ENCODE measurements around the gene CKAP5. TPM values are rescaled to one million over a fixed set of nuclear protein-coding genes. Genes with fewer than 3 reads are reported as not detected.
A peak's percentile ranks its signal among the peaks of the same experiment; 100 is the strongest.
"Not testable (repeated sequence)": the region's sequence is repeated elsewhere in the genome, so short reads cannot be mapped to it uniquely, and the experiment has no call there.

Gene CKAP5
- polyA plus RNA-seq, 1 donor, result 52.5 TPM

DNA sequence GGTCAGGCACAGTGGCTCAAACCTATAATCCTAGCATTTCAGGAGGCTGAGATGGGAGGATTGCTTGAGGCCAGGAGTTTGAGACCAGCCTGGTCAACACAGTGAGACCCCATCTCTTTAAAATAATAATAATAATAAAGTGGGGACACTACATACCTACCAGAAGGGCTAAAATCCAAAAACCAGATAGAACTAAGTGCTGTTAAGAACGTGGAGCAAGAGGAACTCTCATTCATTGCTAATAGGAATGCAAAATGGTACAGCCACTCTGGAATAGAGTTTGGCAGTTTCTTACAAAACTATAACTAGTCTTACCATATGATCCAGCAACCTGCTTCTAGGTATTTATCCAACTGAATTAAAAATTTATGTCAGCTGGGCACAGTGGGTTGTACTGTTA, 9.6 kb downstream of the CKAP5 start:
- WGBS (ENCODE audit: insufficient coverage, low lambda C conversion rate), result no CpG with 5 or more reads among the region's 1 CpG
- Histone ChIP-seq H3K36me3 (ENCODE audit: control insufficient read depth, insufficient read depth, low read length) (no peaks in the 10 kb centered on the region), H3K27ac (ENCODE audit: low read length) (no peak overlapping the region), H3K4me1 (ENCODE audit: control insufficient read depth, insufficient read depth, low read length) (peaks cover 8% of the 10 kb centered on the region), H3K27me3 (ENCODE audit: control insufficient read depth, insufficient read depth, low read length) (no peaks in the 10 kb centered on the region), H3K4me3 (ENCODE audit: low read length) (no peak overlapping the region), H3K9me3 (ENCODE audit: control insufficient read depth, low read depth, low read length) (no peaks in the 10 kb centered on the region)
- DNase-seq, result no peak

- no peaks in the 10 kb centered on the region for H3K36me3 ChIP-seq (ENCODE audit: control insufficient read depth, insufficient read depth, low read length)
- 69% methylated on average over 2 of the region's 3 CpGs for WGBS (ENCODE audit: insufficient coverage, low lambda C conversion rate)
- H3K4me1 ChIP-seq (ENCODE audit: control insufficient read depth, insufficient read depth, low read length), result peaks cover 8% of the 10 kb centered on the region
- peak overlapping the region; percentile 9 for H3K27ac ChIP-seq (ENCODE audit: low read length)
- no peak for DNase-seq
- H3K27me3 ChIP-seq (ENCODE audit: control insufficient read depth, insufficient read depth, low read length), result no peaks in the 10 kb centered on the region
- H3K9me3 ChIP-seq (ENCODE audit: control insufficient read depth, low read depth, low read length), result no peaks in the 10 kb centered on the region
- H3K4me3 ChIP-seq (ENCODE audit: low read length), result no peak overlapping the region
Measured at GRCh38 chr11:46835897-46836296, 10.2 kb downstream of the CKAP5 start.

DNA sequence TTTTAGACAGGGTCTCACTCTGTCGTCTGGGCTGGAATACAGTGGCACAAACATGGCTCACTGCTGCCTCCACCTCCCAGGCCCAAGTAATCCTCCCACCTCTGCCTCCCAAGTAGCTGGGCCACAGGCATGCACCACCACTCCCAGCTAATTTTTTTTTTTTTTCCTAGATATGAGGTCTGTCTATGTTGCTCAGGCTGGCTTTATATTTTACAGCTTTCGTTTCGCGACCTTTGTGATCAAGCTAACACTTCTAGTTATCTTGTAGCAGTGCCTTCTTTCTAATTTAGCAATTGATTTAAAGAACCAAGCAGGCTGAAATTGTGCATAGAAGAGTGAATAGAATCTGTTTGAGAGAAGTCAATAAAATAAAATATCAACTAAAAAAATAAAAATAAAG, 11.3 kb downstream of the CKAP5 start:
- WGBS (ENCODE audit: insufficient coverage, low lambda C conversion rate), result 19% methylated on average over 3 of the region's 4 CpGs
- no peaks in the 10 kb centered on the region for H3K36me3 ChIP-seq (ENCODE audit: control insufficient read depth, insufficient read depth, low read length)
- no peak overlapping the region for H3K4me3 ChIP-seq (ENCODE audit: low read length)
- H3K9me3 ChIP-seq (ENCODE audit: control insufficient read depth, low read depth, low read length), result no peaks in the 10 kb centered on the region
- H3K27ac ChIP-seq (ENCODE audit: low read length), result peak overlapping the region; percentile 33
- peak; percentile 40 to 68 for DNase-seq
- H3K4me1 ChIP-seq (ENCODE audit: control insufficient read depth, insufficient read depth, low read length), result peaks cover 8% of the 10 kb centered on the region
- H3K27me3 ChIP-seq (ENCODE audit: control insufficient read depth, insufficient read depth, low read length), result no peaks in the 10 kb centered on the region

GRCh38 chr11:46832511-46833214, 13.4 kb downstream of the CKAP5 start:
- Histone ChIP-seq H3K4me3 (ENCODE audit: low read length) (no peak overlapping the region), H3K36me3 (ENCODE audit: control insufficient read depth, insufficient read depth, low read length) (no peaks in the 10 kb centered on the region), H3K4me1 (ENCODE audit: control insufficient read depth, insufficient read depth, low read length) (peaks cover 8% of the 10 kb centered on the region), H3K27ac (ENCODE audit: low read length) (peak overlapping the region; percentile 27), H3K9me3 (ENCODE audit: control insufficient read depth, low read depth, low read length) (no peaks in the 10 kb centered on the region), H3K27me3 (ENCODE audit: control insufficient read depth, insufficient read depth, low read length) (no peaks in the 10 kb centered on the region)
- peak; percentile 25 to 55 for DNase-seq
- WGBS (ENCODE audit: insufficient coverage, low lambda C conversion rate), result 57% methylated on average over 3 of the region's 5 CpGs

GRCh38 chr11:46827995-46828394, 18.1 kb downstream of the CKAP5 start:
- H3K4me1 ChIP-seq (ENCODE audit: control insufficient read depth, insufficient read depth, low read length), result peaks cover 13% of the 10 kb centered on the region
- H3K9me3 ChIP-seq (ENCODE audit: control insufficient read depth, low read depth, low read length), result no peaks in the 10 kb centered on the region
- no peak overlapping the region for H3K27ac ChIP-seq (ENCODE audit: low read length)
- WGBS (ENCODE audit: insufficient coverage, low lambda C conversion rate), result no CpG with 5 or more reads among the region's 1 CpG
- no peaks in the 10 kb centered on the region for H3K36me3 ChIP-seq (ENCODE audit: control insufficient read depth, insufficient read depth, low read length)
- H3K4me3 ChIP-seq (ENCODE audit: low read length), result no peak overlapping the region
- DNase-seq, result no peak
- H3K27me3 ChIP-seq (ENCODE audit: control insufficient read depth, insufficient read depth, low read length), result no peaks in the 10 kb centered on the region

DNA sequence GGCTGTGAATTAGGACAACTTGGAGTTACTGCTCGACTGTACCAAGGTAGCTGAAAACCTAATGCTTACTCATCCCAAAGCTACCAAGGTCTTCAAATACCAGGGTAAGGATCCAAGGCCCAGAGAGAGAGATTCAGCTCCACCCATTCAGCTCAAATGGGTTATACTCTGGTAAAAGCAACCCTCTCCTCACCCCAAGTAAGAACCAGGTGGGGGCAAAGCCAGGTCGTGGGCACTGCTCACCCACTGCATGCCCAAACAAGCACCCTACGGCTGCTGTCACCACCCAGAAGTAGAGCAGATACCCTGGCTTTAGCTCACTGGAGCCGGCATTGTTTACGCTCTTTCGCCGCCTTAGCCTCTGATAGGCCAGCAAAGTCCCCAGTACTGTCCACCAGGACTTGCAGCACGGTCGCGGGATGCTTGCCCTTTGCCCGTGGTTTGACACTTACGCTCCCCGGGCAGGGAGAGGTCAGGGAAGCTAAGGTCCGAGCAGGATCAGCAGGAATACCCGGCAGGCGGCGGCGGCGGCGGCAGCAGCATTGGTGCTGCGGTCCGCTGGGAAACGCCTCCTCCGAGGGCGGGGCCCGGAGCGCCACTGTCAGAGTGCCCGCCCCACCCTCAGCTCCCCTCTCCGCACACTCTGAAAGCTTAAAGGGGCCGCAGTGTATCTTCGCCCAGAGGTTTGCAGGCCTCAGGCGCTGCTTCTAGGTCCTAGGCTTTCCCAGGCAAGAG, 19.6 kb downstream of the CKAP5 start:
- Histone ChIP-seq H3K4me3 (ENCODE audit: low read length) (peak overlapping the region; percentile 64), H3K4me1 (ENCODE audit: control insufficient read depth, insufficient read depth, low read length) (peaks cover 11% of the 10 kb centered on the region), H3K36me3 (ENCODE audit: control insufficient read depth, insufficient read depth, low read length) (no peaks in the 10 kb centered on the region), H3K9me3 (ENCODE audit: control insufficient read depth, low read depth, low read length) (no peaks in the 10 kb centered on the region), H3K27ac (ENCODE audit: low read length) (peak overlapping the region; percentile 27), H3K27me3 (ENCODE audit: control insufficient read depth, insufficient read depth, low read length) (no peaks in the 10 kb centered on the region)
- peak; percentile 69 to 85 for DNase-seq
- WGBS (ENCODE audit: insufficient coverage, low lambda C conversion rate), result no CpG with 5 or more reads among the region's 32 CpGs

GRCh38 chr11:46808799-46809431, 37.2 kb downstream of the CKAP5 start:
- H3K4me3 ChIP-seq (ENCODE audit: low read length), result no peak overlapping the region
- no peaks in the 10 kb centered on the region for H3K27me3 ChIP-seq (ENCODE audit: control insufficient read depth, insufficient read depth, low read length)
- peak in 1 of 2 donors; percentile 10 for DNase-seq
- peaks cover 37% of the 10 kb centered on the region for H3K36me3 ChIP-seq (ENCODE audit: control insufficient read depth, insufficient read depth, low read length)
- H3K9me3 ChIP-seq (ENCODE audit: control insufficient read depth, low read depth, low read length), result no peaks in the 10 kb centered on the region
- 53% methylated on average over 2 of the region's 3 CpGs for WGBS (ENCODE audit: insufficient coverage, low lambda C conversion rate)
- no peaks in the 10 kb centered on the region for H3K4me1 ChIP-seq (ENCODE audit: control insufficient read depth, insufficient read depth, low read length)
- no peak overlapping the region for H3K27ac ChIP-seq (ENCODE audit: low read length)

DNA sequence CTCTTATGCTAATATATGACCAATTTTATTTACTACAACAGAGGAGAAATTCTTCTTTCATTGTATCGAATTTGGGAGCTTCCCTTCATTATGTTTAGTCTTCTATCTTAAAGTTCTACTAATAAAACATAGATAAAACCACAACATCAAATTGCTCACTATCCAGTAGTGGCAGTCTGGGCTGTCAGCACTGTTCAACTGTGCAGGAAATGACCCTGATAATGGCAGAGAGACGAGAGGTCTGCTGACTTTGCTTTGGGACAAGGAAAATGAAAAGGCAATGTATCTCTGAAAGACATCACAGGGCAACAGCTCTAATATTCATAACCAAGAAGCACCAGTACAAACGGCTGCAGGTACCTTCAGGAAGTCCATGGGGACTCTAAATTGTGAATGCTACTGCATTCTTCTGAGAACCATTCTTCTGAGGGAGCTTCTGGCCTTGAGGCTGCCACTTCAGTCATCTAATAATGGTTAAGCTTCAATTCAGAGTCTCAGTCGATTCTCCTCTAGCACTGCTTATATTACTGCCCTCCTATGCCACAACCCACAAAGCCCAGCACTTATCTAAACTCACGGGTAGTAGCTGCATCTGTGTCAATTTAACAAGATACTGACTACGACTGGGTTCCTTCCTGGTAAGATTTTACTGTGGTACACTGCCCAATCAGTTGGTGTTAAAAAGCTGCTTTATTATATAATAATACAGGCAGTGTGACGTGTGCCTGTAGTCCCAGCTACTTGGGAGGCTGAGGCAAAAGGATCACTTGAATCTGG, 44.2 kb downstream of the CKAP5 start:
- no peak for DNase-seq
- Histone ChIP-seq H3K4me3 (ENCODE audit: low read length) (no peak overlapping the region), H3K4me1 (ENCODE audit: control insufficient read depth, insufficient read depth, low read length) (no peaks in the 10 kb centered on the region), H3K9me3 (ENCODE audit: control insufficient read depth, low read depth, low read length) (no peaks in the 10 kb centered on the region), H3K27ac (ENCODE audit: low read length) (no peak overlapping the region), H3K27me3 (ENCODE audit: control insufficient read depth, insufficient read depth, low read length) (no peaks in the 10 kb centered on the region), H3K36me3 (ENCODE audit: control insufficient read depth, insufficient read depth, low read length) (peaks cover 43% of the 10 kb centered on the region)
- WGBS (ENCODE audit: insufficient coverage, low lambda C conversion rate), result 90% methylated on average over 2 of the region's 7 CpGs

GRCh38 chr11:46800177-46800576, 45.9 kb downstream of the CKAP5 start:
- H3K36me3 ChIP-seq (ENCODE audit: control insufficient read depth, insufficient read depth, low read length), result peaks cover 47% of the 10 kb centered on the region
- H3K4me3 ChIP-seq (ENCODE audit: low read length), result no peak overlapping the region
- no peaks in the 10 kb centered on the region for H3K9me3 ChIP-seq (ENCODE audit: control insufficient read depth, low read depth, low read length)
- no peak overlapping the region for H3K27ac ChIP-seq (ENCODE audit: low read length)
- no peaks in the 10 kb centered on the region for H3K27me3 ChIP-seq (ENCODE audit: control insufficient read depth, insufficient read depth, low read length)
- DNase-seq, result no peak
- WGBS (ENCODE audit: insufficient coverage, low lambda C conversion rate), result 86% methylated on average over 1 of the region's 1 CpG
- no peaks in the 10 kb centered on the region for H3K4me1 ChIP-seq (ENCODE audit: control insufficient read depth, insufficient read depth, low read length)

DNA sequence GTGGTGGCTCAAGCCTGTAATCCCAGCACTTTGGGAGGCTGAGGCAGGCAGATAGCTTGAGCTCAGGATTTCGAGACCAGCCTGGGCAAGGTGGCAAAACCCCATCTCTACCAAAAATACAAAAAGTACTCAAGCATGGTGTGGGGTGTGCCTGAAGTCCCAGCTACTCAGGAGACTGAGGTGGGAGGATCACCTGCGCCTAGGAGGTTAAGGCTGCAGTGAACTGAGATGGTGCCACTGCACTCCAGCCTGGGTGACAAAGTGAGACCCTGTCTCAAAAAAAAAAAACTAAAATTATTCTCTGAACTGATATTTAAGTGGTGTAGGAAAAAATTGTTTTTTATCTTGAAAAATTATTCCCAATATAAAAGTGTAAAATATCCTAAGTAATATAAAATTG, 46.4 kb downstream of the CKAP5 start:
- no CpG with 5 or more reads among the region's 2 CpGs for WGBS (ENCODE audit: insufficient coverage, low lambda C conversion rate)
- not testable (repeated sequence) for H3K27ac ChIP-seq (ENCODE audit: low read length); H3K4me3 ChIP-seq (ENCODE audit: low read length); H3K9me3 ChIP-seq (ENCODE audit: control insufficient read depth, low read depth, low read length); H3K4me1 ChIP-seq (ENCODE audit: control insufficient read depth, insufficient read depth, low read length); DNase-seq; H3K27me3 ChIP-seq (ENCODE audit: control insufficient read depth, insufficient read depth, low read length)
- peaks cover 50% of the 10 kb centered on the region for H3K36me3 ChIP-seq (ENCODE audit: control insufficient read depth, insufficient read depth, low read length)
